RPMI7951 (cell line): ENCODE data around the gene GTPBP10. TPM values are rescaled to one million over a fixed set of nuclear protein-coding genes. Genes with fewer than 3 reads are reported as not detected.
"Not testable (repeated sequence)": the region's sequence is repeated elsewhere in the genome, so short reads cannot be mapped to it uniquely, and the experiment has no call there.

Experiments used
- DNase-seq: peaks from one replicate; pipeline ENCODE4 v3.0.0-alpha.2; 2012; ENCODE audit warnings: low read depth
- total RNA-seq: library from RNA; depleted of rRNA; stranded (reverse); fragments of >200 nt; shearing (Covaris generic); gene quantifications from 2 replicates; pipeline ENCODE4 v1.2.3, GENCODE V29; 2014; rRNA removed

The GTPBP10 gene
- total RNA-seq: 27.5 and 28.1 TPM in 2 replicates

GRCh38 chr7:90346336-90347125 is at the start of gene GTPBP10:
GTPBP10 (plus strand) TSS chr7:90346716; CDS start chr7:90346742, 26 bp downstream.
- peak; percentile 91 for DNase-seq

- DNase-seq: peak; percentile 70
Observed at GRCh38 chr7:90298145-90299038, 48.1 kb upstream of the GTPBP10 start.

- DNase-seq: no peak
Observed at GRCh38 chr7:90303241-90303640, 43.3 kb upstream of the GTPBP10 start.

- DNase-seq: no peak
Observed at GRCh38 chr7:90309872-90310271, 36.6 kb upstream of the GTPBP10 start.

GRCh38 chr7:90311175-90311574 is 35.3 kb upstream of the GTPBP10 start:
- no peak for DNase-seq

- DNase-seq: peak; percentile 3
Observed at GRCh38 chr7:90312745-90313144, 33.8 kb upstream of the GTPBP10 start.

GRCh38 chr7:90313907-90314306 is 32.6 kb upstream of the GTPBP10 start:
- DNase-seq: no peak

GRCh38 chr7:90320014-90320413 is 26.5 kb upstream of the GTPBP10 start:
- no peak for DNase-seq

GRCh38 chr7:90320418-90320800 is 26.1 kb upstream of the GTPBP10 start:
- no peak for DNase-seq

- DNase-seq: peak; percentile 6
Observed at GRCh38 chr7:90320801-90321494, 25.6 kb upstream of the GTPBP10 start, which contains the start of gene FAM237B. FAM237B (minus strand) TSS chr7:90321304; CDS start chr7:90319748, 1,556 bp downstream.

GRCh38 chr7:90322837-90323236 is 23.7 kb upstream of the GTPBP10 start:
- DNase-seq: no peak

- DNase-seq: no peak
Observed at GRCh38 chr7:90326500-90326899, 20.0 kb upstream of the GTPBP10 start.

GRCh38 chr7:90334193-90334843 is 12.2 kb upstream of the GTPBP10 start:
- DNase-seq: no peak

GRCh38 chr7:90334926-90335325 is 11.6 kb upstream of the GTPBP10 start:
- DNase-seq: not testable (repeated sequence)

- DNase-seq: peak; percentile 8
Observed at GRCh38 chr7:90337106-90337505, 9.4 kb upstream of the GTPBP10 start.

- no peak for DNase-seq
Observed at GRCh38 chr7:90345016-90345415, 1.5 kb upstream of the GTPBP10 start.

- peak; percentile 68 for DNase-seq
Observed at GRCh38 chr7:90345595-90346335, 751 bp upstream of the GTPBP10 start.

- no peak for DNase-seq
Observed at GRCh38 chr7:90347759-90348158, 1.2 kb downstream of the GTPBP10 start.

GRCh38 chr7:90349305-90349704 is 2.8 kb downstream of the GTPBP10 start:
- DNase-seq: no peak

GRCh38 chr7:90350032-90350431 is 3.5 kb downstream of the GTPBP10 start:
- DNase-seq: not testable (repeated sequence)

GRCh38 chr7:90351987-90352386 is 5.5 kb downstream of the GTPBP10 start:
- no peak for DNase-seq
